ENCODE data around the gene ZNF697.

DNA sequence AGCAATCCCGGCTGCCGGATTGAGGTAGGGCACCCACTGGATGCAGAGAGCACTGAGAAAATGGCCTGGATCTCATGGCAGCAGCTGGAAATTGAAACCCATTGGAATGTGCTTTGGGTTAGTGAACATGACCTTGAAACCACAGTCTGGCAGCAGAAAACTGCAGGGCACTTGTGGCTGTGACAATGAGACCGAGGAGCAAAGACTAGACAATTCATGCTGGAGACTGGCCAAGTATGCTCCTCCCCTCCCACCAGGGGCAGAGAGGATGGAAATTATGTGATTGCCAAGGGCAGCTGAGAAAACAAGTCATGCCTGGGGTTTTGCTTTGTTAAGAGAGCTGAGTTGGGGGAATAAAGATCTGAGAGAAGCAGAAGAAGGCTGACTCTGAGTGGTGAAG lies 60.7 kb downstream of the ZNF697 start:
- TF ChIP-seq, protein P1, sequence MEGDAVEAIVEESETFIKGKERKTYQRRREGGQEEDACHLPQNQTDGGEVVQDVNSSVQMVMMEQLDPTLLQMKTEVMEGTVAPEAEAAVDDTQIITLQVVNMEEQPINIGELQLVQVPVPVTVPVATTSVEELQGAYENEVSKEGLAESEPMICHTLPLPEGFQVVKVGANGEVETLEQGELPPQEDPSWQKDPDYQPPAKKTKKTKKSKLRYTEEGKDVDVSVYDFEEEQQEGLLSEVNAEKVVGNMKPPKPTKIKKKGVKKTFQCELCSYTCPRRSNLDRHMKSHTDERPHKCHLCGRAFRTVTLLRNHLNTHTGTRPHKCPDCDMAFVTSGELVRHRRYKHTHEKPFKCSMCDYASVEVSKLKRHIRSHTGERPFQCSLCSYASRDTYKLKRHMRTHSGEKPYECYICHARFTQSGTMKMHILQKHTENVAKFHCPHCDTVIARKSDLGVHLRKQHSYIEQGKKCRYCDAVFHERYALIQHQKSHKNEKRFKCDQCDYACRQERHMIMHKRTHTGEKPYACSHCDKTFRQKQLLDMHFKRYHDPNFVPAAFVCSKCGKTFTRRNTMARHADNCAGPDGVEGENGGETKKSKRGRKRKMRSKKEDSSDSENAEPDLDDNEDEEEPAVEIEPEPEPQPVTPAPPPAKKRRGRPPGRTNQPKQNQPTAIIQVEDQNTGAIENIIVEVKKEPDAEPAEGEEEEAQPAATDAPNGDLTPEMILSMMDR (IDR thresholded peaks at IDR 0.05): no peak
- TF ChIP-seq POLR2A (IDR thresholded peaks at IDR 0.05): no peak
- TF ChIP-seq POLR2AphosphoS5 (IDR thresholded peaks at IDR 0.05): no peak

Measured in transverse colon (tissue), 4 donors.